Neural cell (in vitro differentiated cells): ENCODE measurements around the gene SLC39A7. TPM values are rescaled to one million over a fixed set of nuclear protein-coding genes. Genes with fewer than 3 reads are reported as not detected.

Source experiments
- H2AFZ ChIP-seq: fragments of 200-600, 300-800 bp; sonication (generic), shearing (Covaris generic); 2 replicates; pipeline ENCODE4 v1.6.0; 2014; ENCODE audit warnings: low read depth, mild to moderate bottlenecking, antibody characterized with exemption, low read length, moderate library complexity
- H3F3A ChIP-seq: fragments of 200-600 bp; shearing (Covaris generic); 2 replicates; pipeline ENCODE4 v1.6.1; 2016; ENCODE audit warnings: mild to moderate bottlenecking, moderate library complexity, mixed read lengths, antibody characterized with exemption, low read length; ENCODE audit not compliant: insufficient read depth, poor library complexity, severe bottlenecking
- H3K27ac ChIP-seq: fragments of 200-600, 300-800 bp; sonication (generic), shearing (Covaris generic); 2 replicates; pipeline ENCODE4 v1.5.1; 2014; ENCODE audit warnings: mild to moderate bottlenecking, low read length, moderate library complexity
- H3K27me3 ChIP-seq: fragments of 300-800, 200-600 bp; sonication (generic), shearing (Covaris generic); 2 replicates; pipeline ENCODE4 v1.6.0; 2014; ENCODE audit warnings: mild to moderate bottlenecking, low read depth, low read length, moderate library complexity; ENCODE audit not compliant: insufficient read depth
- H3K36me3 ChIP-seq: fragments of 300-800, 200-600 bp; sonication (generic), shearing (Covaris generic); 2 replicates; pipeline ENCODE4 v1.5.1; 2014; ENCODE audit warnings: mild to moderate bottlenecking, antibody characterized with exemption, low read length, moderate library complexity; ENCODE audit not compliant: insufficient read depth
- H3K4me2 ChIP-seq: fragments of 300-800, 200-600 bp; sonication (generic), shearing (Covaris generic); 2 replicates; pipeline ENCODE4 v1.6.0; 2014; ENCODE audit warnings: mild to moderate bottlenecking, low read length
- H3K4me3 ChIP-seq: fragments of 300-800, 200-600 bp; sonication (generic), shearing (Covaris generic); 2 replicates; pipeline ENCODE4 v1.5.1; 2014; ENCODE audit warnings: mild to moderate bottlenecking, low read length, moderate library complexity
- H3K79me2 ChIP-seq: fragments of 200-600 bp; shearing (Covaris generic); replicated peaks from 2 replicates; pipeline ENCODE4 v1.6.0; 2014; ENCODE audit warnings: mild to moderate bottlenecking, low read length, moderate library complexity; ENCODE audit not compliant: insufficient read depth
- H3K9ac ChIP-seq: fragments of 300-800, 200-600 bp; sonication (generic), shearing (Covaris generic); 2 replicates; pipeline ENCODE4 v1.6.1; 2016; ENCODE audit warnings: mild to moderate bottlenecking, low read length, mixed read lengths
- H3K9me2 ChIP-seq: fragments of 200-600 bp; shearing (Covaris generic); 2 replicates; pipeline ENCODE4 v1.6.1; 2016; ENCODE audit warnings: mild to moderate bottlenecking, low read length, mixed read lengths; ENCODE audit not compliant: insufficient read depth
- H3K9me3 ChIP-seq: fragments of 200-600, 300-800 bp; sonication (generic), shearing (Covaris generic); 2 replicates; pipeline ENCODE4 v1.6.1; 2016; ENCODE audit warnings: mild to moderate bottlenecking, mixed run types, low read length, moderate library complexity, mixed read lengths
- H4K20me1 ChIP-seq: fragments of 200-600 bp; shearing (Covaris generic); 2 replicates; pipeline ENCODE4 v1.6.1; 2016; ENCODE audit warnings: mild to moderate bottlenecking, mixed run types; ENCODE audit not compliant: insufficient read depth
- CTCF ChIP-seq: fragments of 450-650 bp; IDR thresholded peaks from 2 replicates; pipeline ENCODE4 v1.5.1; 2014; ENCODE audit warnings: antibody characterized with exemption, mild to moderate bottlenecking, moderate library complexity; ENCODE audit not compliant: poor library complexity, severe bottlenecking
- EP300 ChIP-seq: fragments of 450-650 bp; conservative IDR thresholded peaks from 2 replicates; pipeline ENCODE4 v1.6.1; 2014; ENCODE audit warnings: antibody characterized with exemption, mild to moderate bottlenecking, moderate library complexity; ENCODE audit not compliant: poor library complexity, severe bottlenecking
- EZH2 ChIP-seq: fragments of 200-600, 300-800 bp; shearing (Covaris generic), sonication (generic); IDR thresholded peaks from 2 replicates; pipeline ENCODE4 v1.6.1; 2014; ENCODE audit warnings: antibody characterized with exemption, low read length, borderline replicate concordance, mild to moderate bottlenecking; ENCODE audit not compliant: insufficient read depth, poor library complexity, severe bottlenecking
- MXI1 ChIP-seq: fragments of 450-650 bp; conservative IDR thresholded peaks from 2 replicates; pipeline ENCODE4 v1.6.1; 2014; ENCODE audit warnings: antibody characterized with exemption, mild to moderate bottlenecking; ENCODE audit not compliant: poor library complexity, severe bottlenecking
- POLR2AphosphoS5 ChIP-seq: IDR thresholded peaks from 2 replicates; pipeline ENCODE4 v1.6.1; 2012
- RAD21 ChIP-seq: fragments of 450-650 bp; conservative IDR thresholded peaks from 2 replicates; pipeline ENCODE4 v1.6.1; 2014; ENCODE audit warnings: antibody characterized with exemption, mild to moderate bottlenecking, moderate library complexity
- REST ChIP-seq: IDR thresholded peaks from 2 replicates; pipeline ENCODE4 v1.6.1; 2012; ENCODE audit warnings: borderline replicate concordance
- SMC3 ChIP-seq: fragments of 450-650 bp; conservative IDR thresholded peaks from 2 replicates; pipeline ENCODE4 v1.6.1; 2014; ENCODE audit warnings: antibody characterized with exemption, mild to moderate bottlenecking, moderate library complexity; ENCODE audit not compliant: poor library complexity
- TAF1 ChIP-seq: IDR thresholded peaks from 2 replicates; pipeline ENCODE4 v1.6.1; 2012; ENCODE audit warnings: low read depth
- polyA plus RNA-seq: library from polyadenylated mRNA; depleted of rRNA; stranded (reverse); fragments of >200 nt; gene quantifications from 2 replicates; pipeline ENCODE4 v1.2.3, GENCODE V29; 2014

Gene SLC39A7
- polyA plus RNA-seq, 1 donor from 2014 or later: 99.8 TPM

- Histone ChIP-seq H4K20me1 (no peaks in the 10 kb centered on the region), H3K27ac (no peak overlapping the region), H3F3A (no peaks in the 10 kb centered on the region), H3K9me2 (no peaks in the 10 kb centered on the region), H3K4me2 (no peak overlapping the region), H3K79me2 (no peaks in the 10 kb centered on the region), H3K4me3 (no peak overlapping the region), H3K9ac (no peak overlapping the region), H3K36me3 (no peaks in the 10 kb centered on the region), H3K9me3 (no peaks in the 10 kb centered on the region), H2AFZ (no peak overlapping the region), H3K27me3 (no peaks in the 10 kb centered on the region)
- TF ChIP-seq SMC3 (no peak), EP300 (no peak), MXI1 (no peak)
These were observed 25.1 kb upstream of the SLC39A7 start for GRCh38 chr6:33175436-33176069.

- H3K27me3 ChIP-seq: no peaks in the 10 kb centered on the region
- no peak overlapping the region for H3K4me3 ChIP-seq
- H3K9me3 ChIP-seq: no peaks in the 10 kb centered on the region
- H3K9ac ChIP-seq: no peak overlapping the region
- H3F3A ChIP-seq: no peaks in the 10 kb centered on the region
- H2AFZ ChIP-seq: no peak overlapping the region
- H4K20me1 ChIP-seq: no peaks in the 10 kb centered on the region
- H3K27ac ChIP-seq: no peak overlapping the region
- no peaks in the 10 kb centered on the region for H3K36me3 ChIP-seq
- no peaks in the 10 kb centered on the region for H3K9me2 ChIP-seq
- TF ChIP-seq REST (no peak), MXI1 (no peak)
- H3K4me2 ChIP-seq: no peak overlapping the region
- no peaks in the 10 kb centered on the region for H3K79me2 ChIP-seq
These were observed 23.8 kb upstream of the SLC39A7 start for GRCh38 chr6:33176906-33177305.

GRCh38 chr6:33177552-33178446 is 22.9 kb upstream of the SLC39A7 start:
- no peak for TF ChIP-seq REST
- no peak for TF ChIP-seq CTCF
- no peak for TF ChIP-seq EP300
- TF ChIP-seq EZH2: no peak
- no peak for TF ChIP-seq MXI1
- no peak for TF ChIP-seq SMC3
- no peak for TF ChIP-seq POLR2AphosphoS5
- no peak for TF ChIP-seq RAD21
- TF ChIP-seq TAF1: no peak
- Histone ChIP-seq H3K4me2 (no peak overlapping the region), H3K9me2 (no peaks in the 10 kb centered on the region), H3K9ac (no peak overlapping the region), H3K36me3 (no peaks in the 10 kb centered on the region), H3K79me2 (no peaks in the 10 kb centered on the region), H3K27ac (no peak overlapping the region), H3K9me3 (no peaks in the 10 kb centered on the region), H3F3A (no peaks in the 10 kb centered on the region), H3K27me3 (no peaks in the 10 kb centered on the region), H4K20me1 (no peaks in the 10 kb centered on the region), H3K4me3 (no peak overlapping the region), H2AFZ (no peak overlapping the region)
